SK-N-SH (cell line): ENCODE data around the gene RIMOC1. TPM values are rescaled to one million over a fixed set of nuclear protein-coding genes. Genes with fewer than 3 reads are reported as not detected.

Experiments used
- CTCF ChIA-PET: fragments of 300-600, 350-600 bp; formaldehyde crosslinking; extraction: SDS; loops from one replicate; lab custom pipeline; 2021; lab: Yijun Ruan, JAX
- POLR2A ChIA-PET: fragments of 350-600 bp; sonication (Branson Sonifier 250); formaldehyde crosslinking; extraction: SDS; loops from one replicate; lab custom pipeline; 2020; ENCODE audit warnings: antibody characterized with exemption, inconsistent platforms; lab: Yijun Ruan, JAX
- DNase-seq: peaks from one replicate; pipeline ENCODE4 v3.0.0; 2012
- H2AFZ ChIP-seq: fragments of 200-600 bp; sonication (generic); 2 replicates; pipeline ENCODE4 v1.8.1; 2016; ENCODE audit warnings: antibody characterized with exemption, mild to moderate bottlenecking, low read depth
- H3F3A ChIP-seq: fragments of 200-600 bp; sonication (generic); replicated peaks from 2 replicates; pipeline ENCODE3; 2016; ENCODE audit warnings: antibody characterized with exemption, mild to moderate bottlenecking; ENCODE audit not compliant: insufficient read depth
- H3K27ac ChIP-seq, 2 experiments: fragments of 200-500 bp in 1 of 2; fragments of 200-600 bp in 1 of 2; sonication (Bioruptor generic) in 1 of 2; sonication (generic), shearing (Covaris generic) in 1 of 2; 2 replicates each; pipeline versions ENCODE4 v1.5.1 to v1.6.1; 2014 to 2016; ENCODE audit warnings: low read depth in 2 of 2, inconsistent platforms in 1 of 2, low read length in 1 of 2, mild to moderate bottlenecking in 1 of 2, mixed read lengths in 1 of 2
- H3K27me3 ChIP-seq: fragments of 200-600 bp; sonication (generic), shearing (Covaris generic); 2 replicates; pipeline ENCODE4 v1.6.1; 2016; ENCODE audit warnings: mixed run types; ENCODE audit not compliant: insufficient read depth
- H3K36me3 ChIP-seq, 2 experiments: fragments of 200-500 bp in 1 of 2; fragments of 200-600 bp in 1 of 2; sonication (Bioruptor generic) in 1 of 2; sonication (generic) in 1 of 2; replicated peaks in 1 of 2; 2 replicates each; pipeline versions ENCODE3 to v1.5.1; 2014 to 2016; ENCODE audit warnings: low read length in 1 of 2, mild to moderate bottlenecking in 1 of 2; ENCODE audit not compliant: insufficient read depth in 2 of 2, control insufficient read depth in 1 of 2
- H3K4me1 ChIP-seq, 2 experiments: fragments of 200-500 bp in 1 of 2; fragments of 200-600 bp in 1 of 2; sonication (Bioruptor generic) in 1 of 2; sonication (generic), shearing (Covaris generic) in 1 of 2; 2 replicates each; pipeline versions ENCODE4 v1.5.1 to v1.6.1; 2014 to 2016; ENCODE audit warnings: low read depth in 1 of 2, low read length in 1 of 2, mixed run types in 1 of 2; ENCODE audit not compliant: insufficient read depth in 2 of 2, control insufficient read depth in 1 of 2
- H3K4me2 ChIP-seq: fragments of 200-600 bp; sonication (generic), shearing (Covaris generic); 2 replicates; pipeline ENCODE4 v1.6.1; 2017; ENCODE audit warnings: mixed run types
- H3K4me3 ChIP-seq, 2 experiments: fragments of 200-500 bp in 1 of 2; fragments of 200-600 bp in 1 of 2; sonication (Bioruptor generic) in 1 of 2; sonication (generic), shearing (Covaris generic) in 1 of 2; 2 replicates each; pipeline versions ENCODE4 v1.5.1 to v1.8.1; 2014 to 2016; ENCODE audit warnings: low read depth in 2 of 2, inconsistent platforms in 1 of 2, low read length in 1 of 2, mild to moderate bottlenecking in 1 of 2, mixed read lengths in 1 of 2, moderate library complexity in 1 of 2
- H3K79me2 ChIP-seq: fragments of 200-600 bp; sonication (generic); 2 replicates; pipeline ENCODE4 v1.8.1; 2017; ENCODE audit warnings: mild to moderate bottlenecking; ENCODE audit not compliant: insufficient read depth
- H3K9ac ChIP-seq: fragments of 200-600 bp; sonication (generic); 2 replicates; pipeline ENCODE4 v1.6.1; 2017; ENCODE audit warnings: mixed run types
- H3K9me2 ChIP-seq: fragments of 200-600 bp; sonication (generic); 2 replicates; pipeline ENCODE4 v1.6.1; 2017; ENCODE audit warnings: mixed run types
- H3K9me3 ChIP-seq: fragments of 200-600 bp; sonication (generic); 2 replicates; pipeline ENCODE4 v1.6.1; 2017; ENCODE audit warnings: mixed run types, mild to moderate bottlenecking, moderate library complexity
- H4K20me1 ChIP-seq: fragments of 200-600 bp; sonication (generic); 2 replicates; pipeline ENCODE4 v1.6.1; 2017; ENCODE audit warnings: mild to moderate bottlenecking, mixed run types; ENCODE audit not compliant: insufficient read depth
- CTCF ChIP-seq: fragments of 200-600 bp; sonication (generic); IDR thresholded peaks from 2 replicates; pipeline ENCODE4 v1.6.1; 2017; ENCODE audit warnings: antibody characterized with exemption, mild to moderate bottlenecking, moderate library complexity
- ELF1 ChIP-seq: IDR thresholded peaks from 2 replicates; pipeline ENCODE4 v1.4.0; 2012
- EP300 ChIP-seq, 2 experiments: IDR thresholded peaks; 2 replicates each; pipeline versions ENCODE4 v1.4.0 to v1.6.1; 2012; ENCODE audit warnings: borderline replicate concordance in 1 of 2, low read depth in 1 of 2, low read length in 1 of 2
- FOXM1 ChIP-seq: IDR thresholded peaks from 2 replicates; pipeline ENCODE4 v1.4.0; 2012; ENCODE audit warnings: low read depth, mild to moderate bottlenecking
- IRF3 ChIP-seq: fragments of 150-350 bp; IDR thresholded peaks from 2 replicates; pipeline ENCODE4 v1.6.1; 2016; ENCODE audit warnings: mild to moderate bottlenecking, low read depth, low read length
- JUND ChIP-seq: IDR thresholded peaks from 2 replicates; pipeline ENCODE4 v1.4.0; 2012
- MAX ChIP-seq: IDR thresholded peaks from 2 replicates; pipeline ENCODE4 v1.4.0; 2012; ENCODE audit warnings: low read depth
- MEF2A ChIP-seq: IDR thresholded peaks from 2 replicates; pipeline ENCODE4 v1.4.0; 2012; ENCODE audit warnings: low read depth, borderline replicate concordance
- NRF1 ChIP-seq: IDR thresholded peaks from 2 replicates; pipeline ENCODE4 v1.6.1; 2012; ENCODE audit warnings: low read depth, mild to moderate bottlenecking, low read length
- PBX3 ChIP-seq: IDR thresholded peaks from 2 replicates; pipeline ENCODE4; 2012
- RAD21 ChIP-seq: IDR thresholded peaks from 2 replicates; pipeline ENCODE4 v1.6.1; 2012; ENCODE audit warnings: mild to moderate bottlenecking, low read length
- RCOR1 ChIP-seq: fragments of 150-350 bp; IDR thresholded peaks from 2 replicates; pipeline ENCODE4 v1.6.1; 2017; ENCODE audit warnings: antibody characterized with exemption, low read length
- REST ChIP-seq: IDR thresholded peaks from 2 replicates; pipeline ENCODE4 v1.6.1; 2012; ENCODE audit warnings: mild to moderate bottlenecking, low read depth, low read length, moderate library complexity
- RXRA ChIP-seq: IDR thresholded peaks from 2 replicates; pipeline ENCODE4 v1.4.0; 2012; ENCODE audit warnings: low read depth, mild to moderate bottlenecking, borderline replicate concordance
- SIN3A ChIP-seq: IDR thresholded peaks from 2 replicates; pipeline ENCODE4 v1.6.1; 2012; ENCODE audit warnings: low read depth, mild to moderate bottlenecking, low read length, moderate library complexity, borderline replicate concordance
- SMC3 ChIP-seq: IDR thresholded peaks from 2 replicates; pipeline ENCODE4 v1.6.1; 2012; ENCODE audit warnings: low read depth, low read length, improper control_type of control experiment
- TAF1 ChIP-seq: IDR thresholded peaks from 2 replicates; pipeline ENCODE4 v1.6.1; 2012; ENCODE audit warnings: low read depth, mild to moderate bottlenecking, low read length, moderate library complexity, borderline replicate concordance
- TEAD4 ChIP-seq: IDR thresholded peaks from 2 replicates; pipeline ENCODE4 v1.4.0; 2012; ENCODE audit warnings: mild to moderate bottlenecking, borderline replicate concordance; ENCODE audit not compliant: insufficient read depth
- USF1 ChIP-seq: IDR thresholded peaks from 2 replicates; pipeline ENCODE4 v1.4.0; 2012; ENCODE audit warnings: low read depth, borderline replicate concordance
- USF2 ChIP-seq: fragments of 150-350 bp; IDR thresholded peaks from 2 replicates; pipeline ENCODE4 v1.6.1; 2017; ENCODE audit warnings: antibody characterized with exemption, low read length, low read depth, borderline replicate concordance
- YY1 ChIP-seq: IDR thresholded peaks from 2 replicates; pipeline ENCODE4 v1.4.0; 2012; ENCODE audit warnings: low read depth, mild to moderate bottlenecking
- WGBS: methylation state at CpG from one replicate; pipeline ENCODE4 v1.1.6; 2017; ENCODE audit warnings: low lambda C conversion rate; 5-methylcytosine and 5-hydroxymethylcytosine counted together
- polyA plus RNA-seq, 3 experiments: library from polyadenylated mRNA; depleted of rRNA; stranded (reverse); fragments of >200 nt; gene quantifications; 2 replicates each; pipeline ENCODE4 v1.2.3, GENCODE V29; 2012

The RIMOC1 gene
- 6.5 and 9.5 TPM in 2 replicates for polyA plus RNA-seq (2012; rRNA removed)
- polyA plus RNA-seq (2012; cell fraction: cytosol; rRNA removed), result 11.6 and 14.4 TPM in 2 replicates
- 2.3 and 6.3 TPM in 2 replicates for polyA plus RNA-seq (2012; cell fraction: nucleus; rRNA removed)

GRCh38 chr5:41903892-41904799, at the start of gene RIMOC1:
Gene RIMOC1, plus strand, starts transcription at chr5:41904344. Its CDS starts 24 bp downstream, at chr5:41904368.
- Histone ChIP-seq H3K4me2 (peak within 1 kb of the TSS; percentile 87), H3K9me2 (no peaks in the 10 kb centered on the region), H3K36me3 (peaks cover 27 to 33% of the 10 kb centered on the region in 2 experiments), H3K27me3 (no peaks in the 10 kb centered on the region), H3K9me3 (no peaks in the 10 kb centered on the region), H2AFZ (peak within 1 kb of the TSS; percentile 95), H3K9ac (peak within 1 kb of the TSS; percentile 90), H3K79me2 (peaks cover 28% of the 10 kb centered on the region), H3K27ac (peak within 1 kb of the TSS; percentile 75 to 82), H3K4me1 (peaks cover 8 to 10% of the 10 kb centered on the region in 2 experiments), H3F3A (peaks cover 14% of the 10 kb centered on the region), H3K4me3 (peak within 1 kb of the TSS; percentile 83 to 98), H4K20me1 (no peaks in the 10 kb centered on the region)
- WGBS, result under 1% methylated on average over 45 of the region's 55 CpGs
- POLR2A ChIA-PET, result interaction anchor here (0.8 to 1.6 kb wide), 7 partner anchors 10 to 111 kb away, joined by 3 to 11 read pairs (median 6); partner anchors contain the start of genes FBXO4 and OXCT1
- CTCF ChIA-PET, result interaction anchor here (0.6 to 1.5 kb wide), 3 partner anchors 12 to 153 kb away, joined by 3 to 8 read pairs (median 5); no protein-coding TSS in a partner anchor
- DNase-seq, result peak; percentile 95
- TF ChIP-seq ELF1, result peak; percentile 77
- no peak for TF ChIP-seq JUND
- TF ChIP-seq EP300 (IDR thresholded peaks at IDR 0.05; ENCODE audit: borderline replicate concordance in 1 of 2, low read depth in 1 of 2, low read length in 1 of 2), result no peak
- peak; percentile 95 for TF ChIP-seq SIN3A
- TF ChIP-seq NRF1, result no peak
- TF ChIP-seq CTCF, result no peak
- TF ChIP-seq MAX, result peak; percentile 85
- no peak for TF ChIP-seq TEAD4
- no peak for TF ChIP-seq FOXM1
- TF ChIP-seq REST, result no peak
- TF ChIP-seq SMC3, result no peak
- peak; percentile 53 for TF ChIP-seq PBX3
- peak; percentile 95 for TF ChIP-seq USF2
- peak; percentile 42 for TF ChIP-seq IRF3
- TF ChIP-seq MEF2A, result no peak
- TF ChIP-seq RCOR1, result peak; percentile 18; the same call in 1 of the 2 replicates
- TF ChIP-seq USF1, result peak; percentile 99
- peak; percentile 89 for TF ChIP-seq TAF1
- no peak for TF ChIP-seq RXRA
- peak; percentile 91 for TF ChIP-seq YY1
- TF ChIP-seq RAD21, result 0 out of 2 replicates have a peak, but pooled peaks have one; percentile 1
